A549 (cell line): ENCODE data around the gene BRMS1. TPM values are rescaled to one million over a fixed set of nuclear protein-coding genes. Genes with fewer than 3 reads are reported as not detected.
A peak's percentile ranks its signal among the peaks of the same experiment; 100 is the strongest.

ENCODE experiments used
- ATAC-seq, 2 experiments: fragments of 200-7000 bp in 1 of 2; fragments of >200 bp in 1 of 2; cut with Nextera tagmentation in 1 of 2; cut with Tn5 transposase in 1 of 2; 3 replicates each; pipeline versions ENCODE4 v1.8.0 to v1.9.1; 2018 to 2020; ENCODE audit warnings: mild to moderate bottlenecking in 1 of 2, moderate library complexity in 1 of 2
- CTCF ChIA-PET: fragments of 300-600 bp; sonication (Branson Sonifier 250); formaldehyde crosslinking; extraction: SDS; loops from one replicate; lab custom pipeline; 2021; ENCODE audit warnings: antibody characterized with exemption, inconsistent platforms; lab: Yijun Ruan, JAX
- POLR2A ChIA-PET: fragments of 350-600 bp; formaldehyde crosslinking; extraction: SDS; loops from one replicate; lab custom pipeline; 2021; ENCODE audit warnings: antibody characterized with exemption, inconsistent platforms; lab: Yijun Ruan, JAX
- DNase-seq, 2 experiments: peaks; one replicate each; pipeline versions ENCODE4 v3.0.0 to v3.0.0-alpha.2; 2011 to 2016; ENCODE audit warnings: low read depth in 1 of 2, low spot score in 1 of 2
- FAIRE-seq: peaks from 2 replicates; lab custom pipeline; 2011; peaks lifted over from hg19 to GRCh38; lab: Jason Lieb, UNC
- H3K27ac ChIP-seq, 2 experiments: fragments of >200 bp; sonication (Bioruptor Twin); formaldehyde crosslinking; 3 replicates each; pipeline ENCODE4 v1.5.1; 2016 to 2017
- H3K4me1 ChIP-seq: fragments of >200 bp; sonication (Bioruptor Twin); formaldehyde crosslinking; 3 replicates; pipeline ENCODE4 v1.6.1; 2016
- H3K4me2 ChIP-seq: fragments of >200 bp; sonication (Bioruptor Twin); formaldehyde crosslinking; 3 replicates; pipeline ENCODE4 v1.6.1; 2016
- H3K4me3 ChIP-seq: fragments of >200 bp; sonication (Bioruptor Twin); formaldehyde crosslinking; 3 replicates; pipeline ENCODE4 v1.5.1; 2016
- H3K9me3 ChIP-seq: fragments of >200 bp; sonication (Bioruptor Twin); formaldehyde crosslinking; 3 replicates; pipeline ENCODE4 v1.6.1; 2016
- BCL3 ChIP-seq: fragments of >200 bp; sonication (Bioruptor Twin); formaldehyde crosslinking; IDR thresholded peaks from 3 replicates; pipeline ENCODE4 v1.6.1; 2016
- CBX8 ChIP-seq: fragments of 200-600 bp; sonication (generic); IDR thresholded peaks from 2 replicates; pipeline ENCODE4 v1.6.1; 2016
- CTCF ChIP-seq: fragments of >200 bp; sonication (Bioruptor Twin); formaldehyde crosslinking; IDR thresholded peaks from 3 replicates; pipeline ENCODE4 v1.5.1; 2016
- E2F6 ChIP-seq: IDR thresholded peaks from 2 replicates; pipeline ENCODE4 v1.6.1; 2012; ENCODE audit warnings: low read depth, borderline replicate concordance
- ESRRA ChIP-seq: fragments of 150-350 bp; IDR thresholded peaks from 2 replicates; pipeline ENCODE4 v1.6.1; 2014; ENCODE audit warnings: mild to moderate bottlenecking, low read length, borderline replicate concordance
- FOSB ChIP-seq: fragments of 250-450 bp; sonication (Bioruptor Pico); IDR thresholded peaks from 2 replicates; pipeline ENCODE4 v1.5.0; 2020; ENCODE audit warnings: mild to moderate bottlenecking, moderate library complexity
- GATA3 ChIP-seq: IDR thresholded peaks from 2 replicates; pipeline ENCODE4 v1.6.1; 2012; ENCODE audit warnings: borderline replicate concordance
- HOXA7 ChIP-seq: fragments of 250-450 bp; sonication (Bioruptor Pico); IDR thresholded peaks from 2 replicates; pipeline ENCODE4 v1.5.0; 2020; ENCODE audit warnings: mild to moderate bottlenecking, moderate library complexity
- HOXB13 ChIP-seq: fragments of 250-450 bp; sonication (Bioruptor Pico); IDR thresholded peaks from 2 replicates; pipeline ENCODE4 v1.5.0; 2020; ENCODE audit warnings: low read depth, mild to moderate bottlenecking, moderate library complexity
- MAZ ChIP-seq: fragments of 150-350 bp; IDR thresholded peaks from 2 replicates; pipeline ENCODE4 v1.6.1; 2014; ENCODE audit warnings: antibody characterized with exemption, low read depth, low read length, borderline replicate concordance
- MYC ChIP-seq: IDR thresholded peaks from 2 replicates; pipeline ENCODE4 v1.6.1; 2012; ENCODE audit warnings: mild to moderate bottlenecking, inconsistent platforms, low read length, improper control_type of control experiment, borderline replicate concordance
- NFE2L2 ChIP-seq: fragments of 150-350 bp; conservative IDR thresholded peaks from 2 replicates; pipeline ENCODE4 v1.6.1; 2014; ENCODE audit warnings: low read length
- PHF8 ChIP-seq: fragments of 200-600 bp; sonication (generic); IDR thresholded peaks from 2 replicates; pipeline ENCODE4 v1.6.1; 2016; ENCODE audit warnings: low read depth, mild to moderate bottlenecking, antibody characterized with exemption, moderate library complexity, borderline replicate concordance
- SMC3 ChIP-seq: fragments of >200 bp; sonication (Bioruptor Twin); formaldehyde crosslinking; IDR thresholded peaks from 3 replicates; pipeline ENCODE4 v1.6.1; 2018; ENCODE audit warnings: inconsistent platforms
- SREBF2 ChIP-seq: fragments of 450-650 bp; IDR thresholded peaks from 2 replicates; pipeline ENCODE4 v1.6.1; 2014; ENCODE audit warnings: mild to moderate bottlenecking, moderate library complexity
- TP53 ChIP-seq: fragments of 250-450 bp; sonication (Bioruptor Pico); IDR thresholded peaks from 2 replicates; pipeline ENCODE4 v1.5.0; 2021; ENCODE audit warnings: mild to moderate bottlenecking, moderate library complexity
- ZC3H11A ChIP-seq: fragments of 450-650 bp; IDR thresholded peaks from 2 replicates; pipeline ENCODE4 v1.6.1; 2014; ENCODE audit warnings: antibody characterized with exemption, mild to moderate bottlenecking
- ZNF302 ChIP-seq: fragments of 250-450 bp; sonication (Bioruptor Pico); IDR thresholded peaks from 2 replicates; pipeline ENCODE4 v1.9.0; 2021; ENCODE audit warnings: inconsistent platforms, mild to moderate bottlenecking, moderate library complexity
- ZSCAN20 ChIP-seq: fragments of 250-450 bp; sonication (Bioruptor Pico); IDR thresholded peaks from 2 replicates; pipeline ENCODE4 v1.8.0; 2022; ENCODE audit warnings: mild to moderate bottlenecking, moderate library complexity
- WGBS: methylation state at CpG from one replicate; pipeline ENCODE4 v1.1.6; 2017; ENCODE audit errors: missing lambda C conversion rate; 5-methylcytosine and 5-hydroxymethylcytosine counted together
- polyA plus RNA-seq, 4 experiments: library from polyadenylated mRNA; depleted of rRNA in 3 of 4; stranded (reverse); fragments of >200 nt; fragmentation: RNase III in 1 of 4; extraction: RNeasy Plus Mini Kit Qiagen cat#74134 plus additional on column Dnase treatment in 1 of 4; gene quantifications; 2 replicates in 3 of 4; 3 replicates in 1 of 4; pipeline ENCODE4 v1.2.3, GENCODE V29; 2011 to 2017
- TF ChIP-seq, protein P1 (sequence below): fragments of 450-650 bp; IDR thresholded peaks from 2 replicates; pipeline ENCODE4 v1.6.1; 2014; ENCODE audit warnings: antibody characterized with exemption

Gene BRMS1
- polyA plus RNA-seq, 2 of the 4 experiments (the other 2 are of a cell fraction): 56.2 to 90.8 TPM

GRCh38 chr11:66365166-66365565, 20.3 kb upstream of the BRMS1 start:
- FAIRE-seq: no peak
- WGBS: 94% methylated on average over 6 of the region's 6 CpGs

DNA sequence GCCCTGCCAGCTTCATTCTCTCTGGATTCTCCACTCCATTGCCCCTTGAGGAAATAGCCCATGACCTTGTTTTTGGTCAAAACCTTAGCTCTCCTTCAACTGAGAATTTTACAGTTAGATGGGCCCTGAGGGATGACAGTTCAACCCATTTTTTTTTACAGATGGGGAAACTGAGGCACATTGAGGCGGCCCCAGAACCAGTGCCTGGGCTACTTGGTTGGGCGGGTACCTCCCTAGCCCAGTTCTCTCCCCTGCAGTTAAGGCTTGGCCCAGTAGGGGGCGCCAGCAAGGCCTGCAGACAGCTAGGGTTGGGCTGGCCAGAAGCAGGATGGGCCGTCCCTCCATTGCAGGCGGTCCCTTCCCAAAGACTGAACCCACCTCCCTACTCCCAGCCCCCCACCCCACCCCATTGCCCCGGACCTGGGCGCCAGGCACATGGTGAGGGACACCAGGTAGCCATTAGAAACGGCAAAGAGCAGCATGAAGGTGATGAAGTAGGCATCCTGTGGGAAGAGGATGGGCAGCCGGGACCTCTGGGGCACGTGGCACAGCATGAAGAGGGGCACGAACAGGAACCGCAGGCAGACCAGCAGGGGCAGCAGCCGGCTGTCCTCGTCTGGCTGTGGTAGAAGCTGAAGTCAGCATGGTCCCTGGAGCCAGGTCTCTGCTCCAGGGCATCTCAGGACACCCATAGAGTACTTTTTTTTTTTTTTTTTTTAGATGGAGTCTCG, 19.1 kb upstream of the BRMS1 start:
- WGBS: 67% methylated on average over 12 of the region's 15 CpGs
- Histone ChIP-seq H3K4me2 (no peak overlapping the region), H3K4me1 (no peaks in the 10 kb centered on the region), H3K9me3 (no peaks in the 10 kb centered on the region), H3K27ac (no peak overlapping the region), H3K4me3 (no peak overlapping the region)
- POLR2A ChIA-PET: no interaction called here
- peak; percentile 59 to 64 for DNase-seq
- peak; percentile 44 to 75; a peak in 4 of 6 replicates for ATAC-seq
- FAIRE-seq: no peak
- TF ChIP-seq ZNF302 (CRISPR knock-in tag) (no peak), MAZ (no peak), CTCF (peak; percentile 58)
- CTCF ChIA-PET: interaction anchor here (0.5 to 4.3 kb wide), 31 partner anchors 8 to 705 kb away, joined by 3 to 19 read pairs (median 4); partner anchors contain the start of genes B4GAT1, BRMS1, NPAS4 and SLC29A2

More at GRCh38 chr11:66365166-66365565, 20.3 kb upstream of the BRMS1 start:
- POLR2A ChIA-PET: no interaction called here
- TF ChIP-seq ZSCAN20 (no peak), GATA3 (no peak), PHF8 (no peak), HOXA7 (CRISPR knock-in tag) (no peak), HOXB13 (CRISPR knock-in tag) (no peak), E2F6 (no peak), ZC3H11A (no peak), MYC (no peak), SMC3 (no peak), BCL3 (no peak), TP53 (no peak), ESRRA (no peak), CBX8 (no peak), SREBF2 (no peak), NFE2L2 (no peak), FOSB (CRISPR knock-in tag) (no peak)
- TF ChIP-seq, protein P1, sequence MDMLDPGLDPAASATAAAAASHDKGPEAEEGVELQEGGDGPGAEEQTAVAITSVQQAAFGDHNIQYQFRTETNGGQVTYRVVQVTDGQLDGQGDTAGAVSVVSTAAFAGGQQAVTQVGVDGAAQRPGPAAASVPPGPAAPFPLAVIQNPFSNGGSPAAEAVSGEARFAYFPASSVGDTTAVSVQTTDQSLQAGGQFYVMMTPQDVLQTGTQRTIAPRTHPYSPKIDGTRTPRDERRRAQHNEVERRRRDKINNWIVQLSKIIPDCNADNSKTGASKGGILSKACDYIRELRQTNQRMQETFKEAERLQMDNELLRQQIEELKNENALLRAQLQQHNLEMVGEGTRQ: no peak
- H3K4me3 ChIP-seq: no peak overlapping the region
- ATAC-seq (no peak), DNase-seq (no peak)
- 0 out of 3 replicates have a peak, but pooled peaks cover 1% of the 10 kb centered on the region for H3K4me1 ChIP-seq
- no peak overlapping the region for H3K4me2 ChIP-seq
- H3K9me3 ChIP-seq: no peaks in the 10 kb centered on the region
- no peak overlapping the region for H3K27ac ChIP-seq
- CTCF ChIA-PET: interaction anchor here (0.6 to 4.3 kb wide), 9 partner anchors 12 to 97 kb away, joined by 3 to 19 read pairs (median 4); partner anchors contain the start of genes BRMS1 and NPAS4
